HG03575 (cell line): ENCODE data around the gene GDPD3.

Experiments
- ATAC-seq: cut with Tn5 transposase; IDR thresholded peaks from one replicate; pipeline ENCODE4 v1.9.1; 2021; ENCODE audit not compliant: unreplicated experiment, insufficient number of reproducible peaks, low FRiP score; ENCODE audit errors: extremely low read depth

Gene GDPD3

DNA sequence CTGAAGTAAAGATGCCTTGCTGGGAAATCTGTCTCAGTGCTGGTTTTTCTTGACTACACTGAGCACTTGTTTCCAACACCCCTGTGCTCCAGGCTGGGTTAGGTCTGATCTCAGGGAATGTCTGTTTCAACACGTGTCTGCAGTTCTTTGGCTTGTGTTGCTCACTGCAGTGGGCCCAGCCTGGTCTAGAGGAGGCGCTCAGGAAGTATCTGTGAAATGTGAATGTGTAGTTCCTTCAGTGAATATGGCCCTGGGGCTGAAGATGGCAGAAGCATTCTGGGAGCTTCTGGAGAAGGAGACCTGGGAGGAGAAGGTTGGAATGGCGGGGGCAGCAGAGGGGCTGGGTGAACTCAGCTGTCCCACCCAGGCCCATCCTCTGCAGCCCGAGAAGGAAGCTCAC is 9.2 kb downstream of the GDPD3 start:
- ATAC-seq = no peak

DNA sequence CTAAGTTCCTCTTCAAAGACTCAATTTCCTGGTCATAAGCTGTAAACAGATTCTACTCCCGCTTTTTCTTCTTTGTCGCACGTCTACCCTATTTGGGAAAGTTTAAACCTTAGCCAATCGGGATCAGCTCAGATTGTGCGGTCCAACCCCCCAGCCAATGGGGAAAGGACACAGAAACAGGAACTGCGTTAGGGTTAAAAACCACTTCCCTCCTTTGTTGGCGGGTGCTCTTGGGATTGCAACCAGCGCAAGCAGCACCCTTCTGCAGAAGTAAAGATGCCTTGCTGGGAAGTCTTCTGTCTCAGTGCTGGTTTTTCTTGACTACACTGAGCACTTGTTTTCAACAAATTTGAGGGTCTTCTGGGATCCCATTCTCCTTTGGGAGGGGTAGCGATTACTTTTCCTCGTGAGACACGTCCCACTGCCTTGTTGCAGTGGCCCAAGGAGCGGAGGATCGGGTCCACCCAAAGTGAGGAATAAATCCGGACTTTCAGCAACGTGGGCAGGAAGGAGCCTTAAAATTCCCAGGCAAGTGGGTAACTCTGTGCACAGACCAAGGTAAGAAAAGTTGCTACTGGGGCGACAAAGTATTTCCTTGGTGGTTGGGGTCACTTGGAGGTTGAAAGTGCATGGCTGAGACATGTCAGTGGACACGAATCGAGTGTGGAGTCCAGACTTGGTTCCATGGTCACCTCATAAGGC is 16.3 kb downstream of the GDPD3 start:
- ATAC-seq = no peak

DNA sequence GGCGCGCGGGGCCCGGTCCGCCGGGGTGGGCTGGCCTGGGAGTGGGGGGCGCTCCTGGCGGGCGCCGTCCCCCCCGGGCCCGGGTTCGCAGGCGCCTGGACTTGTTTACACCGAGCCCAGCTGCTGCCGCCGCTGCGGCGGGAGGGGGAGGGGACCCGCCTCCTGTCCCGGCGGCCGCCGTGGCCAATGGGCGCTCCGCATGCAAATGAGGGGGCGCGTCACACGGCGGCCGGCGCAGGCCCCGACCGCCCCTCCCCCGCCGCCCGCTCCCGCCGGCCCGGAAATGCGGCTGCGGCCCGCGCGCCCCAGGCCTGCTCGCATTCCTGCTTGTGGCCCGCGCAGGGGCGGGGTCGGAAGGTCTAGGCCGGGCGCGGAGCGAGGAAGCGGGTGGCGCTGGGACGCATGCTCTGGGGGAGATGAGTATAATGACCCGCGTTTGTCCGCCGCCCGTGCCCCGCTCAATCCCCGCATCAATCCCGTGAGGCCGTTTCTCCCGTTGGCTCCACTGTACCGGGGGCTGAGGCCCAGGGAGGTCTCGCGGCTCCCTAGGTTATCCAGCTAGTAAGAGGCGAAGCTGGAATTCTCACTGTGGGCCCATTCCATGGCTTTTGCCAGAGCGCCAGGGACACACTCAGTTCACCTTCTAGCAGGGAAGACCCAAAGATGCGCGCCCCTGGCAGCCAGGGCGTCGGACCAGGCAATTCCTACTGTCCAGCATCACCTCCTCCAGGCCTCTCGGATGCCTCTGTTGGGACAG is 17.1 kb downstream of the GDPD3 start, which contains the start of gene YPEL3:
Gene YPEL3, minus strand, starts transcription at position 109 of the 757 bp plus-strand sequence. CDS start 731 bp downstream, outside the sequence.
- no peak for ATAC-seq

DNA sequence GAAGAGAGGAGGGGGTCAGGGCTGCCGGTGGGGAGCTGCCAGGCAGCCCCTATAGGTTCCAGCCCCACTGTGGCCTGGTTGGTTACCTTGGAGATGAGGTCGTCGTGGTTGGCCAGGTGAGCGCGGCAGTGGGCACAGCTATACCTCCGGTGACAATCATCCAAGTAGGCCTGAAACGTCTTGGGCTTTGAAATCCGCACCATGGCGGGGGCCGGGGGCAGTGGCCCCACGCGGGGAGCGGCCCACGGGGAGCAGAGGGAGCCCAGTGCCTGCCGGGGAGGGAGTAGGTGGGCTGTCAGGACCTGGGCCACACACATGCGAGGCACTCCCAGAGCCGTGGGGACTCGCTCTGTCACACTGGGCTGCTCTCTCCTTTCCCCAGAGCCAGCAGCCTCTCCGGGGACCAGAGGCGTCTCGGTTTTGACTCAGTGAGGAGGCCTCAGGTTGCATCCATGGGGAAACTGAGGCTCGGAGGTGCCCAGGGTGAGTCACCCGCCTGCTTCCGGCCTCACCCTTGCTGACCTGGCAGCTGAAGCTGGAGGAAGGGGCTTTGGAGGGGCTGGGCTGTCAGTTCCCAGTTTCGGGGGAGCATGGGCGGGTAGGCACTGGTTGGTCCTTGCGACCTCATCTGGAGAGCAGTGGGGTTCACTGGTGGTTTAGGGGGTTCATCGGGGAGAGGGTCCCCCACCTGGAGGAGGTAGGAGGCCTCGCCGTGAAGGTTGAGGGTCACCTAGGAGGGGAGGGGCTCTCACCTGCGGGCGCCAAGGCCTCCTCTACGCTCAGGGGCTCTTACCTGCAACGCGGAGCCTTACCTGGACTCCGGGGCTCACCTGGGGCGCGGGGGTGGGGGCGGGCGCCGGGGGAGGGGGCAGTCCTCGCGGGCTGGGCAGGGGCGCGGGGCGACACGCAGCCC is 17.9 kb downstream of the GDPD3 start:
- no peak for ATAC-seq

DNA sequence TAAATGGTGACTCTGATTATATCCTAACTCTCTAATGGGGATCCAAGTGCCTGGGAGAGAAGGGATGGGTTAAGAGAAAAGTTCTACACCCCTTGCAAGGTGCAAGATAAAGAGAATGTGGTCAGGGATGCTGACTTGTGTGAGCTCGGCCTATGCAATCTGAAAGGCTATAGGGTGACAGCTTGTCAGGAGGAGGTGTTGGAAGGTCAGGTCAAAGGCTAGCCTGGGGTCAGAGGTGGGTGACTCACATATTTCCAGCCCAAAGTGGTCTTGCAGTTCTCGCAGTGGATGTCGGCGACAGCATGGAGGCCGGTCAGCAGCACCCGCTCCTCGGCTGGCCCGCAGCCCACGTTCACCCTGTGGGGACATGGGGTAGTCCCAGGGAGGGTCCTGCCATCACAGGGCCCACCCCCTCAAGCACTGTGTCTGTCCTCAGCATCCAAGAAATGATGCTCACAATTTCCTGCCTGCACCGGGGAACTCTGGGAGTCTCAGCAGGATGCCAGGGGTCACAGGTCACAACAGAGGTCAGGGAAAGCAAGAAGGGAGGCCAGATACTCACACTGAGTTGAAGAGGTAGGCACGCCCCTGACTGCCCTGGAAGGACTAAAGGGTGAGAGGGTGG is 18.7 kb downstream of the GDPD3 start:
- no peak for ATAC-seq

DNA sequence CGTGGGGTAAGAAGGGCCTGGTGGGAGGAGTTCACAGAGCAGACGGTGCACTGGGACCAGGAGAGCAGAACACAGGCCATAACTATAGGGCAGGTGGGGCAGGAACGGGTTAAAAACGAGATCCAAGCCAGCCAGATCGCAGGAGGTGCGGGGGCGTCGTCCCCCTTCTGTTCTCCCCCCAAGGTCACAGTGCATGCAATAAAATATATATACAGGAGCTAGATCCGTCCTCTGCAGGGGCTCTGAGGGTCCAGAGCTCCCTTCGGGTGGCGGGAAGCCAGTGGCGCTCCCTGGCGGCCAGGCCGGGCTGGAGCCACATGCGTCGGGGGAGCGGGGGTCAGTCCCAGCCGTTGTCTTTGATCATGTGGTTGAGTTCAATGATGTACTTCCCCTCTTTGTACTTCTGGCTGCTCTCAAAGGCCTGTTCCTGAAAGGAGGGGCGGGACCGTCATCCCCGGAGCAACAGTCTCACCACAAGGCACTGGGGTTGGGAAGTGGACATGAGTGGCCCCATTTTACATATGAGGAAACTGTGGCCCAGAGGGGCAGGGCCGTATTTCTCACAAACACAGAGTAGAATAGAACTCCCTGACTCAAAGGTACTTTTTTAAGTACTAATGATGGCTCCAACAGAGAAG is 20.8 kb downstream of the GDPD3 start:
- no peak for ATAC-seq

DNA sequence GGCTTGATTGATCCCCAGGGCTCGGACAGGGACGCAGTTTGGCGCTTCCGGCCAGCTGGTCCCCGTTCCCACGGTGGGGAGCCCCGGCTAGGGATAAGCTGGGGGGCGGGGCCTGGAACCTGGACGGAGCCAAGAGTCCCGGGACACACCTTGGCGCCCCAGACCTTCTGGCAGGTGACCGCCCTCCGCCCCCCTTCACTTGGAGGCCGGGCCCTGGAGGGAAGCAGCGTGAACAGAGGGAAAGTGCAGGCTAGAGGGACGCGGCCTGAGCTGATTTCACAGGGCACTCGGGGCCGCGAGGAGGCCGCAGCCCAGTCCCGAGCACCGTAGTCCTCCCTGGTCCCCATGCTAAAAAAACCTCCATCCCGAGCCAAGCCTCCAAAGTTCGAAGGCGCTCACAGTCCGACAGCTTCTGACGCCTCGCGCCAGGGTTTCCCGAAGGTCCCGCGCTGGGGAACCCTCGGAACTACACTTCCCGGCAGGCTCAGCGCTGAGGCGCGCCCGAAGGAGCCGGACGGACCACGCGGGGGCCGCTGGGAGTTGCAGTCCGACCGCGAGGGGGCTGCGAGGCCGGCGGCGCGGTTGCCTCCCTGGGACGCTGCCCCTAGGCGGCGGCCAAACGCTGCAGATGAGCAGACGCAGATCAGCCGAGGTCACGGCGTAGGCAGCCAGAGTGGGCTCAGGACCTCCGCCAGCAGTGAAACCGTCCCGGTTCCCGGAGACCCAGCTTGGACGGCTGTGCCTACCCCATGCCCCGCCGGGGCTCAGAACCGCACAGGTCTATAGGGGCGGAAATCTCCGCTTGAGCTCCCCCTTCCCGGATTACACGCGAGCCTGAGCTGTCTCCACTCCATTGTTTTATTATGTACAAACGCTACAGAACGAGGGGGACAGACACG is 21.6 kb downstream of the GDPD3 start, which contains the start of gene TBX6:
Gene TBX6, minus strand, starts transcription at position 451 of the 899 bp plus-strand sequence. CDS start 731 bp downstream, outside the sequence.
- ATAC-seq = no peak

DNA sequence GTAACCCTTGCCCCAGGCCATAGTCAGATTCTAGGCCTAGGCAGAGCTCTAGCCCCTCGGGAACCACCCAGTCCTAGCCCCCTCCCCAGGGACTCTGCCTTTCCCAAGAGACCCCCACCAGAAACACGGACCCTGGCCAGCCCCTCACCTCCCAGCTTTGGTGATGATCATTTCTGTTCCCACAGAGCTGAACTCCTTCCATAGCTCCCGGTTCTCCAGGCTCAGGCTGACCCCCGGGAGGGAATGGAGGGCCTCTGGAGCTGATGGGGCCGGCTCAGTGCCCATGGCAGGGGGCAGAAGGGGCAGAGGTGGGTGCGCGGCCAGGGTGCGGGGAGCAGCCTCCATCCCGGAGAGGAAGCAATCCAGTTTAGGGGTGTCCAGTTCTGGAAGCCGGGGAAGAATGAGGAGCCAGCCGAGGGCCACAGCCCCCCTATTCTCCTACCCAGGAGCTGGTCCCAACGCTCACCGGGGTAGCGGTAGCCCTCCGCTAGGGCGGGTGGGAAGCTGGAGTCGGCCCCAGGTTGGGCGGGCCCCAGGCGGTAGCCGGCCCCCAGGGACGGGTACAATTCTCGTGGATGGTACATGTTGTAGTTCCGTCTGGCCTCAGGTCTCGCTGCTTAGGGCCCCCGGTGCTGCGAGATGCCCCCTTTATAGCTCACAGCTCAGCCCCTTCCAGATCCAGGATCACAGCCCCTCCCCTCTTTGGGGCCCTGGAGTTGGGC is 22.6 kb downstream of the GDPD3 start:
- no peak for ATAC-seq

DNA sequence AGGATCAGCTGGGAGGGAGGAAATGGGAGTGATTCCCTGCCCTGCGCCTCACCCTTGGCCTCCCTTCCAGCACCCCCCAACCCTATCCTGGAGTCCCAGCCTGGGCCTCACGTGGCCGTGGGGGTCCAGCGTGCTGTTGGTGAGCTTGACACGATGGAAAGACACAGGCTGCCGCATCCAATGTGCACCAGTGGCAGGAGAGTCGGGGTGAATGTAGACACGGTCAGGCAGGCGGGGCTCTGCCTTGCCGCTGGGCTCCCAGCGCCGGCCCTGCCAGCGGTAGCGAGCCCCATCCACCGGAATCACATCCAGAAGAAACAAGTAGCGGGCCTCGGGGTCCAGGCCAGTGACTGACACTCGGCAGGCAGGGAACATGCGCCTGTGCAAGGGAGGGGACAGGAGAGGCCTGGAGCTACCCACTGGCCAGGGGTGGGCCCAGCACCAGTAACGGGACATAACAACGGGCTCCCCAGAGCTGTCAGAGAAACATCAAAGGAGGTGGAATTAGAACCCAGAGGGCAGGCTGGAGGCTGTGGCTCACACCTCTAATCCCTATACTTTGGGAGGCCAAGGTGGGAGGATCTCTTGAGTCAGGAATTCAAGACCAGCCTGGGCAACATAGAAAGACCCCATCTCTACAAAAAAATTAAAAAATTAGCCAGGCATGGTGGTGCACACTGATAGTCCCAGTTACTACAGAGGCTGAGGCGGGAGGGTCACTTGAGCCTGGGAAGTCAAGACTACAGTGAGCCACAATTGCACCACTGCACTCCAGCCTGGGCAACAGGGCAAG is 24.3 kb downstream of the GDPD3 start:
- no peak for ATAC-seq

DNA sequence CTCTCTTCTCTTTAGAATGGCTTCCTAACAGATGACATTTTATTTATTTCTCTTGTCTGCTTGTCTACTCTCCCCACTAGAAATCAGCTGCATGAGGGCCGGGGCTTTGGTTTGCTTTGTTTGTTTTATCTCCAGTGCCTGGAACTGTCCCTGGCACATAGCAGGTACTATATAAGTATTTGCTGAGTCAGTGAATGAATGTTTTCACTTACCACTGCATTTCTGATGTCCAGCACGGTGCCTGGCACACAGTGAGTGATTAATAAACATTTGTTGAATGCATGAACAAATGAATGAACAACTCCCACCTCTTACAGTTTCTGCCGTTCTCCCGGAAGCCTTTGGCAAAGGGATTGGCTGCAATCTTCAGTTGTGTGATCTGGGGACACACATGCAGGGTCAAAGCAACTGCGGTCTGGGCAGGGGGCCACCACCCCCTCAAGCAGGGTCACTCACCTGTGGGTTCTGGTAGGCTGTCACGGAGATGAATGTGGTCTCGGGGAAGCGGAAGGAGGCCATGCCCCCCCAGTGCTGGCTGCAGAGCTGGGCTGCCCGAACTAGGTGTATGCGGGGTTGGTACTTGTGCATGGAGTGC is 25.0 kb downstream of the GDPD3 start:
- ATAC-seq = no peak

DNA sequence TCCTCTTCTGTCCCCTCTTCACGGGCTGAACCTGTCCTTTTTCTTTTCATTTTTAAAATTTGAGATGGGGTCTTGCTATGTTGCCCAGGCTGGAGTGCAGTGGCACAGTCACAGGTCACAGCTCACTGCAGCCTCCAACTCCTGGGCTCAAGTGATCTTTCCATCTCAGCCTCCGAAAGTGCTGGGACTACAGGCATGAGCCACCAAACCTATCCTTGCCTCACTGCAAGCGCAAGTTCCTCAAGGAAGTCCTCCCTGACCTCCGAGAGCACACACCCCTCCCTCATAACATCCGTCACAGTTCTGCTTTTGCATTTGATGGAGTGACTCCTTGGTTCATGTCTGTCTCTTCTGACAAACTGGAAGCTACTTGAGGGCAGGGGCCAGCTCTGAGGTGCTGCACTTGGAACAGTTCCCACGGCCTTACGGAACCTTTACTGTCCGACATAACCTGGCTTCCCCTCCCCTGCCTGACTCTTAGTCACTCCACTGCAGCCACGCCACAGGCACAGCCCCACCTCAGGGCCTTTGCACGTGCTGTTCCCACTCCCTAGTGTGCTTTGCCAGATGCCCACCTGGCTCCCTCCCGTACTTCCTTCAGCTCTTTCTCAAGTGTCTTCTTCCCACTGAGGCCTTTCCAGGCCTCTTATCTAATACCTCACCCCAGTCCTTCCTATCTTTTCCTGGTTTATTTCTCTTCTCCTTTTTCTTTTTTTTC is 26.0 kb downstream of the GDPD3 start:
- ATAC-seq = no peak

DNA sequence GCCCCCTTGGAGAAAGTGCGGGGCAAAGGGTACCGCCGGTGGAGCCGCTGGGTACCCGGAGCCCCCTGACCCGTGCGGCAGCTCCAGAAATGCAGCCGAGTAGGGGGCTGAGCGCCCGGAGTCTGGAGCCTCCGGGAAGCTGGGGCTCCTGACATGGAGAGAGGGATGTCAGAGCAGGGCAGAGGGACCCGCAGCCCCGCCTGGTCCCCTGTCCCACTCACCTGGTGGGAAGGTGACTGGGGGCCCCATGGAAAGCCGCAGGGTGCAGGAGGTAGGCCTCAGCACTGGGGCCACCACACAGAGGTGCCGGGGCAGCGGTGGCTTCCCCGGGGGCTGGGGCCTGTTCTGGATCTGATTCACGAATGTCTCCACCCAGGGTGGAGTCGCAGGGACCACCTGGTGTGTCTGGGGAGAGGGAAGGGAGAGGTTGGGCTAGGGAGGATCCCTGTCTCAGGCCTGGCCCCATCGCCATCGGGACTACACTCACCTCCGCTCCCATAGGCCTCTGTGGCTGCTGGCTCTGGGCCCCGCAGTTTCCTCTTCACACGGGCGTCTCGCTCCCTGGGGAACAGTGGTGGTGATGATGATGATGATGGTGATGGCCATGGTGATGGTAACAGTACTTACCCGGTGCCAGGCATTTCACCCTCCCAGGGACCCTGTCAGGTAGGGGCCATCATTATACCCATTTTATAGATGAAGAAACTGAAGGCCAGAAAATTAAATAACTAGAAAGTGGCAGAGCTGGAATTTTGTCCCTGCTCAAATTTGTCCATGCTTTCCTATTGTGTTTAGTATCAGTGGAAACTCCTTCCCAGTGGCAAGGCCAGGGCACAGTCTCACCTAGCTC is 26.8 kb downstream of the GDPD3 start:
- ATAC-seq = no peak

DNA sequence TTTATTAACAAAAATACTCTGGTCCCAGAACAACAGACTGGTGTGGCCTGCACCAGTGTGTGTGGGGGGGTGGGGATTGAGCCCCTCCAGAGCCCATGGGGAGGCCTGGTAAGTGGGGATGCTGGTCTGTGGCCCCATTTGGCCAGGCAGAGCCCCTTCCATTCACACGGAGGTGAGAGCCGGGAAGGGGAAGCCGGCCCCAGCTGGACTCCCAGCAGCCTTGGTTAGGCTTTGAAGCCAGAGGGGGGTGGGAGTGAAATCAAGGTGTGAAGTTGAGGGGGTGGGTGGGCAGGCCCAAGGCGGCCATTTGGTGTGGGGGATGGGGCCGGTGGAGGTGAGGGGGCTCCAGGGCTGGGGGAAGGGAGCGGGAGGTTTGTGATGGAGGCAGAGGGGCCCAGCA is 27.5 kb downstream of the GDPD3 start:
- no peak for ATAC-seq

DNA sequence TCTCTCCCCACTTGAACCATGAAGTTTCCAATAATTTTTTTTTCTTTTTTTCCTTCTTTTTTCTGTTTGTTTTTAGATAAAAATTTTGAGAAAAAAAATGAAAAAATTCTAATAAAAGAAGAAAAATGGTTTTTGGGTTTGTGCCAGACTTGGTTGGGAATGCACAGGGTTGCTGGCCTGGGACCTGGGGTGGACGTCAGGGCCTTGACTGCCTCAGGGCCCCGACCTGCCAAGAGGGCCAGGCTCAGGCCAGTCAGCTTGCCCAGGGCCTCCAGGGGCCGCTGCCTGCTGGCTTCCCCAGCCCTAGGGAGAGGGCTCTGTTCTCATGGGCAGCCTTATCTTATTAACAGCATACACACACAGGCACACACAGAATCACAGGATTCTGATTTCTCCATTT is 28.1 kb downstream of the GDPD3 start:
- ATAC-seq = no peak

DNA sequence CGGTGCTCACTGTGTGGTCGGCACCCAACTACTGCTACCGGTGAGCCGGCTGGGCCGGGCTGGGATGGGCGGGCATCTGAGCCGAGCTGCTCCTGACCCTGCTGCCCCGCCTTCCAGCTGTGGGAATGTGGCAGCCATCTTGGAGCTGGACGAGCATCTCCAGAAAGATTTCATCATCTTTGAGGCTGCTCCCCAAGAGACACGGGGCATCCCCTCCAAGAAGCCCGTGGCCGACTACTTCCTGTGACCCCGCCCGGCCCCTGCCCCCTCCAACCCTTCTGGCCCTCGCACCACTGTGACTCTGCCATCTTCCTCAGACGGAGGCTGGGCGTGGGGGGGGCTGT is 28.5 kb downstream of the GDPD3 start:
- ATAC-seq = no peak
